ENCODE results near the gene TSPAN8.
"Not testable (repeated sequence)": the region's sequence is repeated elsewhere in the genome, so short reads cannot be mapped to it uniquely, and the experiment has no call there.

Gene TSPAN8

GRCh38 chr12:71157601-71158233 is at the start of gene TSPAN8:
TSPAN8 (minus strand) TSS chr12:71157999; CDS start chr12:71157678, 321 bp downstream.
- no peak for DNase-seq

DNA sequence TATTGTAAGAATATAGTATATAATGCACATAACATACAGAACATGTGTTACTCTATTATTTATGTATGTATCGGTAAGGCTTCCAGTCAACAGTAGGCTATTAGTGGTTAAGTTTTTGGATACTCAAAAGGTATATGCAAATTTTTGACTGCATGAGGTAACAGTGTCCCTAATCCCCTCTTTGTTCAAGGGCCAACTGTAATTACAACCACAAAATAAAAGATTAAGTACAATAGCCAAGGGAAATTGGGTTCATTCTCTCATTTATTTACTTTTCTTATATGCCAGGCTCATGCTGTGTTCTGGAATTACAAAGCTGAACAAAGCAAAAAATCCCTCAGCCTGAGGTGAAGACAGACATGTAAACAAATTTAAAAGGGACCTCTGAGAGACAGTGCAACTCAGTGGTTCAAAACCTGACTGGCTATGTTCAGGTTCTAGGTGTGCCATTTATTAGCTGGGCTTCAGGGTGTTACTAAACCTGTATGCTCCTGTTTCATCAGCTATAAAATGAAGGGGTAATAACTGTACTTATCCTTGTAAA is 43.4 kb upstream of the TSPAN8 start:
- DNase-seq = no peak

DNA sequence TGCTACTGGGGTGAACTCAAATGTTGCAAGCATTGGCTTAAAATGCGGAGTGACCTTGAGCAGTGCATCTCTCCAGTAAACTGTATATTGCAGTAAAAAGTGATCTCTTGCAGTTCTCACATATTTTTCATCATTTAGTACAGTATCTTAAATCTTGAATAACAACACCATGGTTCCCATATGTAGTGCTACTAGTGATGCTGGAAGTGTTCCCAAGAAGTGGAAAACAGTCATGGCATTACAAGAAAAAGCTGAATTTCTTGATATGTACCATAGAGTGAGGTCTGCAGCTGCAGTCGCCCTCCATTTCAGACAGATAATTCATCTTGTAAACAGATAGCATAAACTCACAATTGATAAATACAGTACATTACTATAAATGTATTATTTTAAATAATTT is 42.9 kb upstream of the TSPAN8 start:
- no peak for DNase-seq

DNA sequence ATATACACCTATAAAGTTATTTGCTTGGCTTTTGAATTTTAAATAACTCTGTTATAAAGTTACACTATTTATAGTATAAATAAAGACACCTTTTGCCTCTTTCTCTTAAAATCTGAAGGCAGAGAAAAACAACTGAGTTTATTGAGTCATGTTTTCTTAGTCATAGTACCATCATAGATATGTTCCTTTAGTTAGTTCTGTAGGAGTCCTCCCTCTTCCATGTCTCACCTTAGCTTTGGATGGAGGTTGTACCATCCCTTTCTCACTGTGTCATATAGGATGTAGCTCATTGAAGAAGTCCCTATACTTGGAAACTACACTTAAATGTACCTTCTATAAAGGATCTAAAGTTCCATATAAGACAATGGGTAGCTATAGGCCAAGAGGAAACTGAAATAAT is 39.7 kb upstream of the TSPAN8 start:
- no peak for DNase-seq

DNA sequence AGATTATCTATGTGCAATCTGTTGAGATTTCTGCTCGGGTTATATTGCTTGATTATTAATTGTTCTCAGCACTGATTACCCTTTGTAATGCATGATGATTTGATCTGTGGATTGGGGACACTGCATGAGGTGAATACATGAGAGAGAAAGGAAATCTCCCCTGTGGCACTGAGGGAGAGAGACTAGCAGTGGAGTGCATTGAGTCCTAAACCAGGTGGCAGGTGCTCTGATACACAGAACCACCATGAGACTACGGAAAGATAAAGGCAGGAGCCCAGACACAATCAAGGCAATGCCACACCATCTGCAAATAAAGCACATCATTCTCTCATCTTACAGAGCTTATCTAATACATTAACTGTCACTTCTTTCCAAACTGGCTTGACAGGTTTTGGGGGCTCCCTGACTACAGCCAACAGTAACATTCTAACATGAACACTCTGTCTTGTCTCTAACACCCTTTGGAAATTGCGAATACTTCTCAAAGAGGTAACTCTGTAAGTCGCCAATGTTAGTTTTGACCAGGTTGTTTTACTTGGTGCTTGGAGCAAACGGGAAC is 37.6 kb upstream of the TSPAN8 start:
- no peak for DNase-seq

GRCh38 chr12:71194657-71195056 is 36.9 kb upstream of the TSPAN8 start:
- DNase-seq = no peak

DNA sequence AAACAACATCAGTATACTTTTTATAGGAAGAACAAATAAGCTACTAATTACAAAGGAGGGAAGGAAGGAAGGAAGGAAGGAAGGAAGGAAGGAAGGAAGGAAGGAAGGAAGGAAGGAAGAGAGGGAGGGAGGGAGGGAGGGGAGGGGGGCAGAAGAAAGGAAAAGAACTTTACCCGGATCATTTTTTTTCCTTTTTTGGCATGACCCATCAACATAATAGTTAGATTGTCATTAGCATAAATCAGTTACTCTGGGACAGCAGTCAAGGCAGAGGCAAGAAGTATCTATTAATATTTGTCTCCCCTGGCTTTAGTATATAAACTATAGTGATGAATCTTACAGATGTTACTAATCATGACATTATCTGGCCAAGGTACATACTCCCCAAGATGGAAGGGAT is 35.2 kb upstream of the TSPAN8 start:
- no peak for DNase-seq

DNA sequence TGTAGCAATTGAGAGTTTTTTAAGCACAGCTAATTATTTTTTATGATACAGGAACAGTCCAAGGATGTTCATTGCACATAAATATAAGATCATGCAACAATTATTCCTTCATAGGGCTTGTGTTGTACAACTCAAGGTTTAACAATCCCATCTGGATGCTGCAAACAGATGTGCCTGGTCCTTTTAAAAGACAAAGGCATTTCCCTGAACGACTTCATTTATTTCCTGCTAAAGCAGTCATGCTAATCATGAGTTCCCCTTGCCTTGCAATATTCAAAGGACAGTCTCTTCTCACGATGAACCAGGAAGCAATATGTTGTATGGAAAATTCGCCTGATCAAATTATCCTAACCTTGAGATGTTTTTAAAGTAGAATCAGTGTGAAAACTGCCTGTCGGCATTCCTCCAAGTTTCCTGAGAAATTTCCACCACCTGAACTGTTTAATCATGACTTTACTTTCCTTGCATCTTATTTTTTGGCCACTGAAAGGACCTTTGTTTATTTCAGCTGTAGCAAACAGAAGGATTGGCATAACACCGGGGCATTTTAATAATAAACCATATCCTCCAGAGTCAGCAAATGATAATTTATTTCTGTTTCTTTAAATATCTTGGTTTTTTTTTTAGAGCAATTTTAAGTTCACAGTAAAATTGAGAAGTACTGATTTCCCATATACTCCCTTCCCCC is 33.9 kb upstream of the TSPAN8 start:
- no peak for DNase-seq

DNA sequence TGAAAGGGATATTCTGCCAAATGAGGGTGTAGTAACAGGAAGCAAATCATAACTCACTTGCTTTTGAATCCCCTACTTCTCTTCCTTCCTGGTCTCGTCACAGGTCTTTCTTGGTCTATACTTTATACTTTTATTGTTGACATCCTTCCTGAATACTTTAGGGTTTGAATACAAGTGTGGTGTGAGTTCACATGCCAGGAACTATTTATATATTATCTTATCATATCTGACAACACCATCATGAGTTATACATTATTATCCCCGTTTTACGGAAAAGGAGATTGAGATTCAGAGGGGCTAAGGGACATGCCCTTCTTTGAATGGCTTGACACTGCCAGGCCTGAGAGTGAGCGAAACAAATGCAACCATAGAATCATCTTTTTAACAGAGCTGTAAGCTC is 33.0 kb upstream of the TSPAN8 start:
- no peak for DNase-seq

DNA sequence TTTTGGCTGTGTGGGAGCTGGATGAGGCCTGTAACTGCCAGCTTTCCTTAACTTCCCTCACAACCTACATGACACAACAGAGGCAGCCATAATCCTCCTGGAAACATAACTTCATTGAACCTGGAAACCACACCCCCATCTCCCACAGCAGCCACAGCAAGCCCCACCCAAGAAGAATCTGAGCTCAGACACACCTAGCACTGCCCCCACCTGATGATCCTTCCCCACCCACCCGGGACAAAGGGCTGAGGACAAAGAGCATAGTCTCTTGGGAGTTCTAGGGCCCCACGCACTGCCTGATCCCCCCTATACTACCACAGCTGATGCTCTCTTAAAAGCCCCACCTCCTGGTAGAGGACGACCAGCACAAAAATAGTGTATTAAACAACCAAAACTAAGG is 29.6 kb upstream of the TSPAN8 start:
- DNase-seq = no peak

GRCh38 chr12:71186571-71187288 is 28.9 kb upstream of the TSPAN8 start:
- DNase-seq = no peak

DNA sequence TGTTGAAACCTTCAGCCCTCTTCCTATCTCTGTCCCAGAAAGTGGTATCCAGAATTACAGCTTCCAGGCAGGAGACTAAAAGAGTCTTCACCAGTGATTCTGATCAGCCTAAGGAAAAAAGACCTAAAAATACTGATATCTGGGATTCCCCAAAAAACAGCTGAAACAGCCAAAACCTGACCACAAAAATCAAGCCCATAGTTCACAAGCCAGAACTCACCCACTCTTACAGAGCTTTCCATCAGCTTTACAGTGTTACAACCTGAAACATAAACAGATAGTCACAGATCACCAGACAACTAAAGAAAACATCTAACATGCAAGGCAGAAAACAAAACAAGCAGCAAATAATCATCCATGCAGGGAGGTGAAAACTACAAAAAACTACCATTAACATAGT is 26.0 kb upstream of the TSPAN8 start:
- DNase-seq = no peak

- no peak for DNase-seq
Measured at GRCh38 chr12:71183018-71183417, 25.2 kb upstream of the TSPAN8 start.

DNA sequence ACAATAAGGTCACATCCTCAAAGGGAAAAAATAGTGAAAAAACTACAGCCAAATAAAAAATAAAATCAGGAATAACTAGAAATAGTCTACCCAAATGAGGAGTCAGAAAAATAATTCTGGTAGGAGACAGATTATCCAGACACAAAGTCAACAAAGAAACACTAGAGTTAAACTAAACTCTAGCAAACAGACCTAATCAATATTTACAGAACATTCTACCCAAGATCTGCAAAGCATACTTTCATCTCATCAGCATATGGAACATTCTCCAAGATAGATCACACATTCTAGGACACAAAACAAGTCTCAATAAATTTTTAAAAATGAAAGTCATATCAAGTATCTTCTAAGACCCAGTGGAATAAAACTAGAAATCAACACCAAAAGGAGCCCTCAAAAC is 20.4 kb upstream of the TSPAN8 start:
- DNase-seq = no peak

- DNase-seq = no peak
Measured at GRCh38 chr12:71174825-71175224, 17.0 kb upstream of the TSPAN8 start.

- no peak for DNase-seq
Measured at GRCh38 chr12:71174146-71174545, 16.3 kb upstream of the TSPAN8 start.

DNA sequence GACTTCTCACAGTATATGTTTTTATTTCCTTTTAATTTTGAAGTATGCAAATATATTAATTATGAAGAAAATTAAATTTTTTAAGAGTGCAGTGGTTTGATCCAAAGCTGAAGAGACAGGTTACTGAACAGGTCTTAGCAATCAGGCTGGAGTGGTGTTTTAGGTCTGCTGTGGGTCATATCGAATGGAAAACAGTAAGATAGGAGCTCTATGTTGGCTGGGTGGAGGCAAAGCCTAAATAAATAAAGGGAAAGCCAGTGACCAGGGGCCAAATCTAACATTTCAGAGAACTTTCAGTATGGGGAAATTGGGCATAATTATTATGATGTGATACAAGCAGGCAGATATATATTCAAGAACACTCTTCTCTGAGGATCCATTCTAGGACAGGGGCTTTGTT is 12.7 kb upstream of the TSPAN8 start:
- DNase-seq = no peak

GRCh38 chr12:71169286-71169685 is 11.5 kb upstream of the TSPAN8 start:
- no peak for DNase-seq

GRCh38 chr12:71166862-71167496 is 9.2 kb upstream of the TSPAN8 start:
- no peak for DNase-seq

GRCh38 chr12:71166280-71166679 is 8.5 kb upstream of the TSPAN8 start:
- no peak for DNase-seq

DNA sequence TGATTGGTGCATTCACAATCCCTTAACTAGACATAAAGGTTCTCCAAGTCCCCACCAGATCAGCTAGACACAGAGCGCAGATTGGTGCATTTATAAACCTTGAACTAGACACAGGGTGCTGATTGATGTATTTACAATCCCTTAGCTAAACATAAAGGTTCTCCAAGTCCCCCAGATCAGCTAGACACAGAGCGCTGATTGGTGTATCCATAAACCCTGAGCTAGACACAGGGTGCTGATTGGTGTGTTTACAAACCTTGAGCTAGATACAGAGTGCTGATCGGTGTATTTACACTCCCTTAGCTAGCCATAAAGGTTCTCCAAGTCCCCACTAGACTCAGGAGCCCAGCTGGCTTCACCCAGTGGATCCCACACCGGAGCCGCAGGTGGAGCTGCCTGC is 8.0 kb upstream of the TSPAN8 start:
- DNase-seq = not testable (repeated sequence)

DNA sequence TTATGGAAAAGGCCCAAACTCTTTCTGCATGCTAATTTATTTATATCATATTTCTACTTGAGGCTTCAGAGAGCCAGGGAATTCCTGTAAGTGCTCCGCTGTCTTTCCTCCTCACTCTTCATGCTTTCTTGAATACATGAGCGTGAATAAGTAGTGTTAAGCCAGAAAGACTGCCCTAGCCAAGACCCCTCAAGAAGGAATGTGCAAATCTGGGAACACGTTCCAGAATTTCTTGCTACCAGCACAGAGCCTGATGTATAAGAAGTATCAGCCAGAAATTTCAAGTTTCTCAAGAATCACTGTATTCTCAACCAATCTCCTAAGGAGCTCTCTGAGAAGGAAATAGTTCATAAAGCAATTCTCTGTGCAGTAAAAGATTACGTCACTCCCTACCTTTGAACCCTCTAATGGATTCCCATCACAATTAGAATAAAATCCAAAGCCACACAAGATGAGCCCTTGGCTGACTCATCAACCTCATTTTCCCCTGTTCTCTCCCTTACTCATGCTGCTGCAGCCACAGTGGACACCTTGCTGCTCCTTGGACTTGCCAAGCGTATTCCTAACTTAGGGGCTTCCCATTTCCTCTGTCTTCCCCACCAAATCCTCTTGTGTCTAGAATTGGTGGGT is 6.9 kb upstream of the TSPAN8 start:
- no peak for DNase-seq

DNA sequence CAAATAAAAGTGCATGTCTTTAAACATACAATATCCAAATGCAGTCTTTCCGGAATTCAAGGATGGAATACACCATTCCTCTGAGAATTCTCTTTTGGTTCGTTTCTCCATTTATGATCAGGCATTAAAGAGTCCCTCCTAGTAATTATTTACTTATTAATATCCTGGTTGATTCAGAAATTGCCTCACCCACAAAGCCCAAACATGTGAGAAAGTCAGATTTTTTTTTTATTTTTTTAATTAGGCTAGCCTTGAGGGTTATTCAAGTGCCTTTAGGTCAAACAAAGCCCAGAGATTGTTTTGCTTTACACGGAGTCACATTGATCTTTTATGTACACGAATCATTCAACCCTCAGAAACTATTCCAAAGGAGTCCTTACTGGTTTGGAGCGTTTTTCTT is 6.4 kb upstream of the TSPAN8 start:
- no peak for DNase-seq

Measured in NCI-H1694 treated with DMSO at 0.1 percent for 48 hours (cell line).